GM11168 (cell line): ENCODE results near the gene COL13A1.

Source experiments
- in situ Hi-C: fragments of 300-500 bp; cut with MboI; formaldehyde crosslinking; loops from one replicate; pipeline ENCODE4 v1.12.0; 2022; ENCODE audit warnings: low sequenced_read_pairs; ENCODE audit not compliant: unreplicated experiment

Gene COL13A1

DNA sequence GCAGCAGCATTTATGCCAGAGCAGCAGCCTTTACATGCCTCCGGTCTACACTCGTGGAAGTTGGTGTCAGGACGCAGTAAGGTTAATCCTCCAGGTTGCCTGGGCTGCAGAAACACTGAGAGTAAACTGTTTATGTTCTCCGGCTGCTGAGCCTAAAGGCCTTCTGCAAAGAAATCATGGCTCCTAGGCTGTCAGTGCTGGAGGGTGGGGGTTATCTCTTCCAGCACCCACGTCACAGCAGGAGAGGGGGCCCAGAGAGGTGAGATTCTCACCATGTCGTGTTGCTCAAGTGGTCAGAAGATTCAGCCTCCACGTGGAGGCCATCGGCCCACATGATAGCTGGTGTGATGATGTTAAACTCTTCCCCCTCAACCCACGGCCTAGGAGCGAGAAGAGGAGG lies 41.2 kb downstream of the COL13A1 start:
- in situ Hi-C loops: no loop called here

DNA sequence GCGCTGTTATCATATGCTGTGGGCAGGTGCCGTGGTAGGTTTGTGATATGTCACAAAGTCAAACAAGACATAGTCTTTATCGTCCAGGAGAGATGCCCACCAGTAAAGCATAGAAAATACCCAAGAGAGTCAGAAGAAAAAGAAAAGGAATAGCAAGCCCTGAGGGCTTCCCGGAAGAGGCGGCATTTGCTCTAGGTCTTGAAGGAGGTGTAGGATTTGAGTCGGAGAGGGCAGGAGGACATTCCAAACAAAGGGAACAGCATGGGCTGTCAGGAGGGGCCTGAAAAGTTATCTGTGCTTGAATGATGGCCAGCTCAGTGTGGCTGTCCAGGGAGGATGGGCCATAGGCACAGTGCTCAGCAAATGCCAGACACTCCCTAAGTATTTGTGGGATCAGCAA lies 42.2 kb downstream of the COL13A1 start:
- in situ Hi-C loops: no loop called here

- in situ Hi-C loops: no loop called here
Measured at GRCh38 chr10:69844698-69845097, 43.0 kb downstream of the COL13A1 start.

- in situ Hi-C loops: no loop called here
Measured at GRCh38 chr10:69845574-69846292, 44.0 kb downstream of the COL13A1 start.

DNA sequence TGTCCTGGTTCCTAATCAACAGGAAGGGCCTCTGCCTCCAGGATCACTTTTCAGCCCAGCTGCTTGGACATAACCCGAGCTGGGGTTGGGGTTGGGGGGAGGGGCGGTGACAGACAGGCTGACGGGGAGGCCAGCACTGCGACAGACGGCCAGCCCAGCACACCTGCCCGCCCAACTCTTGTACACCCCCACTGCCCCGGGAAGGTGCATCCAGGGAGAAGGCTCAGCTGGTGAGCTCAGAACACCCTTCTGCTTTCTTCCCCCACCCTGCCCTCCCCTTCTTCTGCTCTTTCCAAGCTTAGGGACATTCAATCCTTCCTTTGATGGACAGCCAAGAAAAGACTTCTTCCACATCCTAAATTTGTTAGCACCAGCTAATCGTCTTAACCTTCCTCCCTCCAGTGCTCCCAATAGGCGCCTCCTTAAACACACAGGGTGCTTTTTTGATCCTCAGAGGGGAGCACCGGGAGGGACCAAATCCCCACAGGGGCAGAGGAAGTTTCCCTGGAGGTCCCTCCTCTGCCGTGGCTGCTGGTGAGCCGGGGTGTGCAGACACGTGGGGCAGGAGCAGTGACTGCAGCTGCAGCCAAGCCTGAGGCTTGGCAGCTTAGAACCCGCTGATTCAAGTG lies 44.7 kb downstream of the COL13A1 start:
- in situ Hi-C loops: no loop called here

- in situ Hi-C loops: no loop called here
Measured at GRCh38 chr10:69847458-69847857, 45.8 kb downstream of the COL13A1 start.

DNA sequence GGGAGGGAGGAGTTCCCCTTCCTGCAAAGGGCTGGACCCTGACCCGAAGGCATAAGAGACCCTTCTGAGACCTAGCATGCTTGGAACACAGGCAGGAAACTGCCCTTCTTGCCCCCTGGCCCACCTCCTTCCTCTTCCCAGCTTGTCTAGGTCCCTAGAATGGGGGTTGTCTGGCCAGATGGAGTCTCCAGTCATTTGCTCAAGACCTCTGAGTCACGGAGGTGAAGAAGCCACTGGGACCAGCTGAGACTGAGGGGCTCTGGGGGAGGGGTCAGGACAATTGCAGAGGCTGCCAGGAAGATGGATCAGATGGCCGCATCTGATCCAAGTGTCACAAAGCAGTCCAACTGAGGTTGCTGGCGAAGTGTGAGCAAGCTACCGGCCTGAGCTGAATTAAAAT lies 46.2 kb downstream of the COL13A1 start:
- in situ Hi-C loops: no loop called here

DNA sequence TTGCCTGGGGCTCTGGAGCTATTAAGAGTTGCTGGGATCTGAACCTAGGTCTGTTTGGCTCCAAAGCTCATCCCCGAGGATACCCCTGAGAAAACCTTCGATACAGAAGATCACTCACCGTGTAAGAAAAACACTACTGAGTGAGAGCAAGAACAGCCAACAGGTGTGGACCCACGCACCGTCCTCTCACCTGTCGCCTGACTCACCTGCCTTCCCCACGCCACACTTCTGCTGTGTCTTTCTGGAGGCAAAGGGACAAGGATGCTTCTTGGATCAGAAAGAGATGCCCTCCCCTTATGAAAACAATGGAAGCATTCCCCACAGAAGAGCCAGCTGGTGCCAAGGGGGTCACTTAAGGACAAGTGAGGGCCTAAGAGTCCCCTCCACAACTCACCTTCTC lies 46.7 kb downstream of the COL13A1 start:
- in situ Hi-C loops: no loop called here

- in situ Hi-C loops: no loop called here
Measured at GRCh38 chr10:69849825-69850224, 48.1 kb downstream of the COL13A1 start.

GRCh38 chr10:69850440-69850839 lies 48.7 kb downstream of the COL13A1 start:
- in situ Hi-C loops: no loop called here

DNA sequence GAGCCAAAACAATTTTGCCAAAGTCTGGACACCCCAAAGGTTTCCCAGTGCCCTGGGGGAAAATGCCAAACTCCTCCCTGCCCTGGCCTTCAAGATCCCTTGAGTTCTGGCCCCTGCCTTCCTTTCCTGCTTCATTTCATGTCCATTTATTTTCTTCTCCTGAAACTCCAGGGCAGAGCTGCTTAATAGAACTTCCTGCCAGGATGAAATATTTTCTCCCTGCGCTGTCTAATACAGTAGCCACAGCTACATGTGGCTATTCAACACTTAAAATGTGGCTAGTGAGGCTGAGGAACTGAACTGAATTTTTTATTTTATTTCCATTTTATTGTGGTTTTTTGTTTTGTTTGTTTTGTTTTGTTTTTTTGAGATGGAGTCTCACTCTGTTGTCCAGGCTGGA lies 49.6 kb downstream of the COL13A1 start:
- in situ Hi-C loops: no loop called here

GRCh38 chr10:69853064-69853463 lies 51.4 kb downstream of the COL13A1 start:
- in situ Hi-C loops: no loop called here

DNA sequence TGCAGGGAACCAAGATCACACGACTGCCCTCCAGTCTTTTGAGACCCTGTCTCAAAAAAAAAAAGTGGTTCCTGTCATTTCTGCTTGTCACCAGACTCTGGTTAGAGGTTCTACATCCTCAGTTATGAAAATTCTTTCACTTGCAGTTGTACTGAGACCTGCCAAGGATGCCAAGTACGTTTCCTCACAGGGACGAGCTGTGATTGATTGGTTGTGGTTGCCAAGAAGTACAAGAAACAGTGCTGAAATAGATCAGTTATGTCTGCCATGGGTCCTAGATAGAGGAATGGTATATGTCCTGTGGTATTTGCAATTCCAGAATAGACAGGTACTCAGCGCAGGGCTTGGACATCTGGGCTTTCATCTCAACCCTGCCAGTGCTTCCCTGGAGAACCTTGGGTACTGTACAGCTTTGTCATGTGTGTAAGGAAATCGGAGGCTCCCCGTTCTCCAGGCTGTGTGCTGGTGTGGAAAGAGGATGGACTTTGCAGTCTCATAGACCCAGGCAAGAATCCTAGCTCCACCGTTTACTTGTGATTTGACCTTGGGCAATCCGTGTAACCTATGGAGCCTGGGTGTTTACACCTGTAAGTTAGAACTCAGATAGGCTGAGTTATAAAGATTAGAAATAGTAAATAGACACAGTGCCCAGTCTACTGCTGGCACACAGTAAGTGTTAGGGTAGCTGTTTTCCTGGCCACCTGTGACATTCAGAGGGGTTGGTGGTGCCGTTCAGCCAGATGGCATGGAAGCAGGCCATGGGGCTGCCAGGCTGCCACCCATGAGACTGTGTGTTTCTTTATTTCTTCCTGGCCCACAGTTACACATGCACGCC lies 53.0 kb downstream of the COL13A1 start:
- in situ Hi-C loops: no loop called here

- in situ Hi-C loops: no loop called here
Measured at GRCh38 chr10:69855346-69856111, 53.8 kb downstream of the COL13A1 start.

- in situ Hi-C loops: no loop called here
Measured at GRCh38 chr10:69856601-69857166, 55.0 kb downstream of the COL13A1 start.

- in situ Hi-C loops: no loop called here
Measured at GRCh38 chr10:69858201-69858600, 56.5 kb downstream of the COL13A1 start.

GRCh38 chr10:69860271-69860670 lies 58.6 kb downstream of the COL13A1 start:
- in situ Hi-C loops: no loop called here

DNA sequence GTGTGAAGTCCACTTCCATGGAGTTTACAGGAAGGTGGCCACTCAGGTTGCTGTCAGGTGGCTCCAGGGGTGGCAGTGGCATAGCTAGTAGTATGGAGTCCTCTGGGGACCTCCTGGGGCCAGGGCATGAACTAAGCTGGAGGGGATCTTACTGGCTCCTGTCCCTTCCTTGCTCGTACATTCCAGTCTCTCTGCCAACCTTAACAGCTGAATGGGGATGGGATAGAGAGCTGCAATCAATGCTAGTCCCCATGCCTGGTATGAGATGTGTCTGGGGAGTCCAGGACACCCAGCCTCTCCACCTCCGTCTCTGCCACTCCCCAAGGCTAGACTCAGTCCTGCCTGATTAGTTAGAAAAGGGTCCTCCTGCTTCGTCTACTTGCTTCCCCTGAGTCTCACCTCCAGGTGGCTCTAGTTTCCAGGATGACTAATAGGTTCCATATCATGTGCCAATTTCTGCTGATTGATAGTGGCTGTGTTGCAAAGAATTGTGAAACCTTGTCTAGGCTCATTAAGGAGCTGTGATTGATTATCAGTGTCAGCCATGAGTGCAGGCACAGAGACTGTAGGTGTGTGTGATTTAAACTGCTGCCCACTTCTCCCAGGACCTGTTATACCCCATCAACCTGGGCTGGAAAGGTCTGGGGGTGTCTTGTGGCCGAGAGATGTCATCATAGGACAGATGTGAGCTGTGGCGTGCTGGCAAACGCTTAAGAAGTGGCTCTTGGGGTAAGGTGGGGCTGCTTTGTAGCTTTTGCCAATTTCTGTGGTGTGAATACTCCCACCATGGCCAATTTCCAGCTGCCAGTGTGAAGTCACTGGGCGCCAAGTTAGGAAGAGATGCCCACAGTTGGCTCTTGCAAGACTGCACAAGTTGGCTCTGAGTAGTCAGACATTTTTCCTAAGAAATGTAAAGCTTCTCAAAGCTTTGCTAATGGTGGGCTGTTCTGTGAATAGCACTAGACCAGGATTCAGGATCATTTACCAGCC lies 59.8 kb downstream of the COL13A1 start:
- in situ Hi-C loops: no loop called here
